Measurements from ENCODE around the gene PLA2R1.

PLA2R1 gene

GRCh38 chr2:160108646-160109045 lies 46.2 kb upstream of the PLA2R1 start:
- no peaks in the 10 kb centered on the region for H3K9me3 ChIP-seq (ENCODE audit: control insufficient read depth, low read length)
- no peaks in the 10 kb centered on the region for H3K79me1 ChIP-seq (replicated peaks; ENCODE audit: low read length, poor library complexity, severe bottlenecking)
- no peak overlapping the region for H2BK120ac ChIP-seq (ENCODE audit: low read depth, low read length)
- no CpG with 5 or more reads among the region's 2 CpGs for WGBS
- no peak overlapping the region for H3K4me2 ChIP-seq (ENCODE audit: low read length, poor library complexity, severe bottlenecking)
- H3K4me1 ChIP-seq (ENCODE audit: control insufficient read depth, insufficient read depth, low read depth, low read length), result peaks cover 5% of the 10 kb centered on the region
- no peak overlapping the region for H3K14ac ChIP-seq (ENCODE audit: low read length in 2 of 2)
- DNase-seq, result no peak
- no peak overlapping the region for H2AFZ ChIP-seq (ENCODE audit: low read depth, low read length)
- no peak overlapping the region for H3K4ac ChIP-seq (ENCODE audit: low read depth in 1 of 2, low read length in 2 of 2)
- H3K9ac ChIP-seq (ENCODE audit: low read length), result no peak overlapping the region
- H3K23ac ChIP-seq (ENCODE audit: low read length in 2 of 2), result no peak overlapping the region
- H4K91ac ChIP-seq (ENCODE audit: low read length), result no peak overlapping the region
- H3K36me3 ChIP-seq (ENCODE audit: control insufficient read depth in 1 of 2, insufficient read depth in 2 of 2, low read depth in 1 of 2, low read length in 2 of 2), result no peaks in the 10 kb centered on the region
- H3K18ac ChIP-seq (ENCODE audit: low read depth in 1 of 2, low read length in 2 of 2), result no peak overlapping the region
- no peaks in the 10 kb centered on the region for H3K27me3 ChIP-seq (ENCODE audit: control insufficient read depth in 1 of 2, insufficient read depth in 1 of 2, low read length in 2 of 2)
- H3K4me3 ChIP-seq (ENCODE audit: insufficient read depth in 1 of 2, low read depth in 1 of 2, low read length in 2 of 2), result no peak overlapping the region
- no peak overlapping the region for H2AK5ac ChIP-seq (ENCODE audit: low read length, severe bottlenecking)
- no peak overlapping the region for H4K8ac ChIP-seq (ENCODE audit: low read length)
- H2BK12ac ChIP-seq (ENCODE audit: low read length in 2 of 2), result no peak overlapping the region
- H2BK5ac ChIP-seq (ENCODE audit: low read depth, low read length, poor library complexity, severe bottlenecking), result no peak overlapping the region
- H3K27ac ChIP-seq (ENCODE audit: low read length, poor library complexity, severe bottlenecking), result no peak overlapping the region
- no peak overlapping the region for H2BK15ac ChIP-seq (ENCODE audit: low read depth, poor library complexity, severe bottlenecking)

GRCh38 chr2:160105366-160105765 lies 43.0 kb upstream of the PLA2R1 start:
- Histone ChIP-seq H3K23ac (ENCODE audit: low read length in 2 of 2) (no peak overlapping the region), H3K4me2 (ENCODE audit: low read length, poor library complexity, severe bottlenecking) (no peak overlapping the region), H3K14ac (ENCODE audit: low read length in 2 of 2) (no peak overlapping the region), H4K8ac (ENCODE audit: low read length) (no peak overlapping the region), H2AFZ (ENCODE audit: low read depth, low read length) (no peak overlapping the region), H3K36me3 (ENCODE audit: control insufficient read depth in 1 of 2, insufficient read depth in 2 of 2, low read depth in 1 of 2, low read length in 2 of 2) (no peaks in the 10 kb centered on the region), H3K4ac (ENCODE audit: low read depth in 1 of 2, low read length in 2 of 2) (no peak overlapping the region), H3K27ac (ENCODE audit: low read length, poor library complexity, severe bottlenecking) (no peak overlapping the region), H3K18ac (ENCODE audit: low read depth in 1 of 2, low read length in 2 of 2) (no peak overlapping the region), H2BK12ac (ENCODE audit: low read length in 2 of 2) (no peak overlapping the region), H3K4me3 (ENCODE audit: insufficient read depth in 1 of 2, low read depth in 1 of 2, low read length in 2 of 2) (no peak overlapping the region), H3K9ac (ENCODE audit: low read length) (no peak overlapping the region), H4K91ac (ENCODE audit: low read length) (no peak overlapping the region), H3K27me3 (ENCODE audit: control insufficient read depth in 1 of 2, insufficient read depth in 1 of 2, low read length in 2 of 2) (no peaks in the 10 kb centered on the region), H2BK120ac (ENCODE audit: low read depth, low read length) (no peak overlapping the region), H2BK15ac (ENCODE audit: low read depth, poor library complexity, severe bottlenecking) (no peak overlapping the region), H3K79me1 (replicated peaks; ENCODE audit: low read length, poor library complexity, severe bottlenecking) (no peaks in the 10 kb centered on the region), H2AK5ac (ENCODE audit: low read length, severe bottlenecking) (no peak overlapping the region), H2BK5ac (ENCODE audit: low read depth, low read length, poor library complexity, severe bottlenecking) (no peak overlapping the region), H3K4me1 (ENCODE audit: control insufficient read depth, insufficient read depth, low read depth, low read length) (peaks cover under 1% of the 10 kb centered on the region), H3K9me3 (ENCODE audit: control insufficient read depth, low read length) (no peaks in the 10 kb centered on the region)
- DNase-seq, result no peak
- WGBS, result 100% methylated on average over 1 of the region's 1 CpG

DNA sequence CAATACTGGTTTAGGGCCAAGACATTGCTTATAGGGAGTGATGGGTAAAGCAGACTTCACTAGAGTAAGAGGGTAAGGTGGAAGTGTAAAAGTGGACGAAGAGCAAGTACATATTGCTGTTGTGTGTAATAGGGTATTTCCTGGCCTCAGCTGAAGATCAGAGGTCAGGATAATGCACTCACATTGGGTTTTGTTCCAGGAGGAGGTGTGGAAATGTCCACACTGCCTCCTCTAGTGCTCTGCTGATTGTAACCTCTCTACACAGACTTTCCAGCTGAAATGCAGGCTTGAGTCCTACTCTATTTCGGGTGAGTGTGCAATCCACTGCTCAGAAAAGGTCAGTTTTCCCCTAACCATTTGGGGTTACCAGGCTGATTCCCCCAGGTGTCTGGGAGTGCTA lies 41.7 kb upstream of the PLA2R1 start:
- H3K14ac ChIP-seq (ENCODE audit: low read length in 2 of 2), result no peak overlapping the region
- H3K4me3 ChIP-seq (ENCODE audit: insufficient read depth in 1 of 2, low read depth in 1 of 2, low read length in 2 of 2), result no peak overlapping the region
- H3K18ac ChIP-seq (ENCODE audit: low read depth in 1 of 2, low read length in 2 of 2), result no peak overlapping the region
- H2AK5ac ChIP-seq (ENCODE audit: low read length, severe bottlenecking), result no peak overlapping the region
- no peak overlapping the region for H2BK15ac ChIP-seq (ENCODE audit: low read depth, poor library complexity, severe bottlenecking)
- H2BK120ac ChIP-seq (ENCODE audit: low read depth, low read length), result no peak overlapping the region
- H3K27ac ChIP-seq (ENCODE audit: low read length, poor library complexity, severe bottlenecking), result no peak overlapping the region
- H3K23ac ChIP-seq (ENCODE audit: low read length in 2 of 2), result no peak overlapping the region
- no peak overlapping the region for H4K91ac ChIP-seq (ENCODE audit: low read length)
- no peak overlapping the region for H4K8ac ChIP-seq (ENCODE audit: low read length)
- DNase-seq, result no peak
- no peak overlapping the region for H2BK12ac ChIP-seq (ENCODE audit: low read length in 2 of 2)
- H3K79me1 ChIP-seq (replicated peaks; ENCODE audit: low read length, poor library complexity, severe bottlenecking), result no peaks in the 10 kb centered on the region
- no peak overlapping the region for H3K4me2 ChIP-seq (ENCODE audit: low read length, poor library complexity, severe bottlenecking)
- no peaks in the 10 kb centered on the region for H3K36me3 ChIP-seq (ENCODE audit: control insufficient read depth in 1 of 2, insufficient read depth in 2 of 2, low read depth in 1 of 2, low read length in 2 of 2)
- no peaks in the 10 kb centered on the region for H3K27me3 ChIP-seq (ENCODE audit: control insufficient read depth in 1 of 2, insufficient read depth in 1 of 2, low read length in 2 of 2)
- no peaks in the 10 kb centered on the region for H3K4me1 ChIP-seq (ENCODE audit: control insufficient read depth, insufficient read depth, low read depth, low read length)
- H2AFZ ChIP-seq (ENCODE audit: low read depth, low read length), result no peak overlapping the region
- H3K9me3 ChIP-seq (ENCODE audit: control insufficient read depth, low read length), result no peaks in the 10 kb centered on the region
- H3K4ac ChIP-seq (ENCODE audit: low read depth in 1 of 2, low read length in 2 of 2), result no peak overlapping the region
- H2BK5ac ChIP-seq (ENCODE audit: low read depth, low read length, poor library complexity, severe bottlenecking), result no peak overlapping the region
- H3K9ac ChIP-seq (ENCODE audit: low read length), result no peak overlapping the region
- 77% methylated on average over 2 of the region's 2 CpGs for WGBS

DNA sequence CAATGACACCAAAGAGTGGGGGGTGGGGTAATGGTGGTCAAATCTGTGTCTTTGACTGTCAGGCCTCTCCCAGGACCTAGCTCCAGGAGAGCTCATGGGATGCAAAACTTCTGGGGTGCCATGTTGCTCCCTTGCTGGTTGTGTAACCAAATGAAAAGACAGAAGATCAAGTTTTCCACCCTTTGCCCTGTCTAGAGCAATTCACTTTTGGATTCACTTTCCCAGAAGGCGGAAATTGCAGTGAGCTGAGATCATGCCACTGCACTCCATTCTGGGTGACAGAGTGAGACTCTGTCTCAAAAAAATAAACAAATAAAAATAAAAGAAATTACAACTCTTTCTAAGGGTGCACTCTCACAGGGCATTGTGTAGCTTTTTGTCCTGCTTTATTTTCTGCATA lies 34.9 kb upstream of the PLA2R1 start:
- no peak overlapping the region for H2BK120ac ChIP-seq (ENCODE audit: low read depth, low read length)
- no peak overlapping the region for H3K4me3 ChIP-seq (ENCODE audit: insufficient read depth in 1 of 2, low read depth in 1 of 2, low read length in 2 of 2)
- H2AFZ ChIP-seq (ENCODE audit: low read depth, low read length), result no peak overlapping the region
- H4K8ac ChIP-seq (ENCODE audit: low read length), result no peak overlapping the region
- no peaks in the 10 kb centered on the region for H3K79me1 ChIP-seq (replicated peaks; ENCODE audit: low read length, poor library complexity, severe bottlenecking)
- H3K4ac ChIP-seq (ENCODE audit: low read depth in 1 of 2, low read length in 2 of 2), result no peak overlapping the region
- peak; percentile 18 for DNase-seq
- no peak overlapping the region for H3K23ac ChIP-seq (ENCODE audit: low read length in 2 of 2)
- no peak overlapping the region for H2BK5ac ChIP-seq (ENCODE audit: low read depth, low read length, poor library complexity, severe bottlenecking)
- 100% methylated on average over 1 of the region's 1 CpG for WGBS
- H3K9me3 ChIP-seq (ENCODE audit: control insufficient read depth, low read length), result peaks cover 4% of the 10 kb centered on the region
- no peak overlapping the region for H2BK12ac ChIP-seq (ENCODE audit: low read length in 2 of 2)
- no peak overlapping the region for H4K91ac ChIP-seq (ENCODE audit: low read length)
- no peak overlapping the region for H2BK15ac ChIP-seq (ENCODE audit: low read depth, poor library complexity, severe bottlenecking)
- no peak overlapping the region for H3K18ac ChIP-seq (ENCODE audit: low read depth in 1 of 2, low read length in 2 of 2)
- no peak overlapping the region for H3K27ac ChIP-seq (ENCODE audit: low read length, poor library complexity, severe bottlenecking)
- no peak overlapping the region for H3K14ac ChIP-seq (ENCODE audit: low read length in 2 of 2)
- no peak overlapping the region for H3K9ac ChIP-seq (ENCODE audit: low read length)
- H3K4me1 ChIP-seq (ENCODE audit: control insufficient read depth, insufficient read depth, low read depth, low read length), result no peaks in the 10 kb centered on the region
- no peak overlapping the region for H2AK5ac ChIP-seq (ENCODE audit: low read length, severe bottlenecking)
- H3K27me3 ChIP-seq (ENCODE audit: control insufficient read depth in 1 of 2, insufficient read depth in 1 of 2, low read length in 2 of 2), result no peaks in the 10 kb centered on the region
- H3K36me3 ChIP-seq (ENCODE audit: control insufficient read depth in 1 of 2, insufficient read depth in 2 of 2, low read depth in 1 of 2, low read length in 2 of 2), result no peaks in the 10 kb centered on the region
- H3K4me2 ChIP-seq (ENCODE audit: low read length, poor library complexity, severe bottlenecking), result no peak overlapping the region
